ENCODE data around the gene AGBL1.

DNA sequence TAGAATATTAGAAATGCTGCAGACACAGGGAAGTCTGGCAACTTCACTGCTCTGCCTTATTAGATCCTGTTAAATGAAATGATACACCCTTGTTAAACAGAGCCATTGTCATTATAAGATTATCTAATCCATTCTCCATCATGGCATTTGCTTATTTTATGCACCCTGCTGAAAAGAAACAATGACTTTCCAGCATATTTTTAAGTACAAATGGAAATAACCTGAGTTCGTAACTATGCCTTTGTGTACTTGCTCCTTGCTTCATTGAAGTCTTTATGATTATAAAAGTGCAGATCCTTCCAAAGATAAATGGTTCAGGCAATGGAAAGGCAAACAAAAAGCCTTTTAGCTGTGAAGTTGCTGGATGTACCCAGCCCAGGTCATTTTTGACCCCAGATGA, 195.7 kb downstream of the AGBL1 start:
- TF ChIP-seq POLR2AphosphoS5 (IDR thresholded peaks at IDR 0.05; ENCODE audit: low read depth, low read length) (no peak), REST (IDR thresholded peaks at IDR 0.05; ENCODE audit: insufficient read depth in 1 of 2, low read depth in 2 of 2, low read length in 2 of 2) (no peak), SIN3A (IDR thresholded peaks at IDR 0.05; ENCODE audit: borderline replicate concordance, insufficient read depth, low read length) (no peak)

All from PFSK-1 (cell line).